Superior temporal gyrus (tissue), 1 donor: Measurements from ENCODE around the gene ACVR1C.
A peak's percentile ranks its signal among the peaks of the same experiment; 100 is the strongest.

Source experiments
- DNase-seq: peaks from one replicate; pipeline ENCODE4 v3.0.0-alpha.2; 2016; ENCODE audit errors: extremely low spot score

The ACVR1C gene

DNA sequence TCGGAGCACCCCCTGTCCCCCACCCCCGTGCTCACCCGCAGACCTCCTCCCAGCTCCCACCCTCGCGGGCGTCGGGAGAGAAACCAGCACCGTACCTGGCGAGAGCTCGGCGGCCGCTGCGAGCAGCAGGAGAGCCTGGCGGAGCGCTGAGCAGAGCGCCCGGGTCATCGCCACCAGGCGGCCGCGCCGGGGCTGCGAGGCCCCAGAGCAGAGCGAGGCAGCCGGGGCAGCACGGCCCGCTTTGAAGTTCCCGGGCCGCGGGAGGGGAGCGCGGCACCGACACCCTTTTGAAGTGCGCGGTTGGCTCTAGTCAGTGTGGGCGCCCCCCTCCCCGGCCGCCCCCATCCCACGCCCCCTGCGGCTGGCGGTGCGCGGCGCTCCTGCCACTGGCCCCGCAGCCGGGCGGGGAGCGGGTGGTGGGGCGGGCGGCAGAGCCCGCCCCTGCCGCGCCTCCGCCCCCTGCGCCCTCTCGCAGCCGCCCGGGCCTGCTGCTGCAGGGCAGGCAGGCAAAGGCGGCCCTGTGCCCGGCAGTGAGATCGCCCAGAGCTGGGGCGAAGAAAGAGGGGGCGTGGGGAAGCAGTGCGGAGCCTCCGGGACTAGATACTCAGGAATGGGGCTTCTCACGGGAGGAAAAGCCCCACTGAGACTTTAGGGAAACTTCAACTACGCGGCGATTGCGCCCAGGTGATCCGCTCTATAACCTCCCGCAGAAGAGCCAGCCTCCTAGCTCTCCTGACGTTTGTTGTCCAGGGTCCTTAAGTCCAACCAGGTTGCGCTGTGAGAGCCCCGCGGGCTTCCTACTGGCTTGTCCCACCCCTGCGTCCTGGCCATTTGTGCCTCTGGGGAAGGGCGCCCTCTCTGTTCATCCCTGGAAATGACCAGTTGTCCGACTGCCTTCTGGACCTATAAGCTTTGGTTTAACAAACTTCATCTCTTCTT is at the start of gene ACVR1C:
ACVR1C (minus strand) TSS at position 388 of the 939 bp plus-strand sequence; CDS start at position 168, 220 bp downstream.
- peak; percentile 86 for DNase-seq

DNA sequence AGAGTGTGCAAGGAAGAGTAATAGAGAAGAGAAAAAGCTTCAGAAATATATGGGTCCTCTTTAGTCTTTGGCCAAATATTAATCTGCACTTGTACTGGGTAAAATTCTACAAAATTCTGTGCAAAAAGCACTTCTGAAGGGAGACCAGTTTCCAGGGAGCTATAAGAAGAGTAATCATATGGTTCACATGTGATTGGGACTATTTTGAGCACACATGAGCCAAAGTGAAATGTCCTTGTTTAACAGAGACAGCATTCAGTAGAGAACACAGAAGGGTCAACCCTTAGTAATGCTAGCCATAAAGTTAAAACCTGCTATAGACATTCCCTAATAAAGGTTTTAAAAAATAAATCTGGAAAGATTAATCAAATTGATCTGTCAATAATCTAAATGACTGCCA is 49.3 kb upstream of the ACVR1C start:
- DNase-seq: no peak

DNA sequence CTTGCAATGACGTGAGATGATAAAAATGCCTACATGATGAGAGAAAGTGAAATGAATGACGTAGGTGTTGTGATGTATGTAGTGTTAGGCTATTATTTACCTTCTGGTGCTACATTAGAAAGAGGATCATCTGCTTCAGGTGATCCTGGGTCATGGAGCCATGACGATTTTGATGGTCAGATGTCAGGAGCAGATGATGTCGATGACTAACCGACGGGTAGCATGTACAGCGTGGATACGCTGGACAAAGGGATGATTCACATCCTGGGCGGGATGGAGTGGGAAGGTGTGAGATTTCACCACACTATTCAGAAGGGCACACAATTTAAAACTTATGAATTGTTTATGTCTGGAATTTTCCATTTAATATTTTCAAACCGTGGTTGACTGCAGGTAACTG is 43.5 kb upstream of the ACVR1C start:
- DNase-seq: no peak

DNA sequence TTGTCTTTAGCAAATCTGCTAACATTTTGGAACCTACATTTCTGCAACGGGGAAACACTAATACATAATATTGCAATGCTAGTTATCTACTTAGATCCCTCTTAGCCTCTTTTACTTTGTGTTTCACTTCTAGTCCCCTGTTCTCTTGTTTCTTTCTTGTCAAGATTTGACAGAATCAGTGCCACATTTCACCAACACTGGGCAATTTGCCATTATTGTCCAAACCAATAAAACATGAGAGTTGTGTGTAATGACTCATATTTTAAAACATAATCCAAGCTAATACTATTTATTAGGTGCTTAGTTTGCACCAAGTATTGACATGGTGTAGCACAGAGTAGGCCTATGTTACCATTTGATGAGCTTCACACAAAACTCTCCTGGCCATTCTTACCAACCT is 33.7 kb upstream of the ACVR1C start:
- DNase-seq: no peak

DNA sequence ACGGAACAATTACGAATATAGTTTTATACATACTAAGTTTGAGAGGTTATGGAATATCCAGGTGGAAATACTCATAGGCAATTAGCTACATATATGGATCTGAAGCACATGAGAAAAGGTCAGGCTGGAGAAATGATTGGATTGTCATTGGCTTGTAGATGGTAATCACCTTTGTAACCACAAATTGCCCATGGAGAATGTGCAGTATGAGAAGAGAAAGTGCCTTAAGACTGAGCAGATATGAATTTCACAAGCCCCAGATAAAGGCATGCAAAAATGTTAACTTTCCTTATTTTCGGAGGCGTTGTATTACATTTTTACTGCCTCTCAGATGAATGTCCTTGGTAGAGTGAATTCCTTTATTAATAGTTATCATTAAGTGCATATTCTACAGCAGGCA is 33.1 kb upstream of the ACVR1C start:
- DNase-seq: no peak

DNA sequence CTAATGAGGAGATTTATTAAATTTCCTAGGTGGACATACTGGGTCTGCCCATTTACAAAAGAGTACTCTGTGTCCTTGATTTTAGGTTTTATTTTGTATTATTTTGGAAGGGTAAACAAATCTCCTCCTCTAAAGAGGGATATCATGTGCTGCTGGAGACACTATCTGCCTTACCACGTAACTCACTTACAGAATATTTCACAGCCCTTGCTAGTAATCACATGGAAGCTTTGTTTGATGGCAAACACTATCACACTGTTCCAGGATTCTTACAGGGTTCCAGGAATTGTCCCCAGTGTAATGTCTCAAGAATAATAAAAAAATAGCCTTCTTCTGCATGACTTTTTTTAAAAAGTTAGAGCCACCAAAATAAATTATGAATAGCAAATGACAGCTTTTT is 29.2 kb upstream of the ACVR1C start:
- DNase-seq: no peak

DNA sequence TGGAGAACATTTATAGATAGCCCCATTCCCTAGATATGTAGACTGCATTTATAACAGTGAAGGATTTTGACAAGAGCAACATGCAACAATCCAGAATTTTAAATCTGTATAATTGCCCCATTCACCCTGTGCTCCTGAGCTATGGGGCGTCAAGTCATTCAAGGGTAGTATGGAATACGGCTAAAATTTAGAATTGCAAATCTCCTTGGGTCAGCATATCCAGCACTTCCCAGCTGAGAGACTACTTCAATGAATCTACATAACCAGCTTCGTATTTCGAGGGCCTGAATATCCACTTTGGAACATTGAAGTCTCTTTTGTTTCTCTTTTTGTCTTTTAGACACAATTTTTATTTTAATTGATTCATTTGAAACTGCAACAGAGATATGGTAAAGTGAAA is 28.4 kb upstream of the ACVR1C start:
- DNase-seq: no peak

DNA sequence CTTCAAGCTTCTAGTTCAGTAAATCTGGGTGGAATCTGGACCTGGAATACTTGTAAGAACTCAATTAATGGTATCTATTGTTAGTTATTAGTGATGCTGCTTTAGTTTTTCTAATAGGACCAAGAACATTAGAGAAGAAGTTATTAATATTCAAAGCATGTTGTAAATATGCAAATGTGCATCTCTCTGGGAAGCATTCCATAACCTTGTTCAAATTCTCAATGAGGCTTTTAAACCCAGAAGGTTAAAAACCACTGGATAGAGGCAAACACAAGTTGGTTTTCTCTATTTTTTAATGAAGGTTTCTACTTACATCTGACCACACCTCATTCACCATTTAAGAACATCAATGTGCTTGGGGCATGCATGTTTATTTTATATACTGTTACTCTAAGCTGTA is 16.1 kb upstream of the ACVR1C start:
- DNase-seq: peak; percentile 52

DNA sequence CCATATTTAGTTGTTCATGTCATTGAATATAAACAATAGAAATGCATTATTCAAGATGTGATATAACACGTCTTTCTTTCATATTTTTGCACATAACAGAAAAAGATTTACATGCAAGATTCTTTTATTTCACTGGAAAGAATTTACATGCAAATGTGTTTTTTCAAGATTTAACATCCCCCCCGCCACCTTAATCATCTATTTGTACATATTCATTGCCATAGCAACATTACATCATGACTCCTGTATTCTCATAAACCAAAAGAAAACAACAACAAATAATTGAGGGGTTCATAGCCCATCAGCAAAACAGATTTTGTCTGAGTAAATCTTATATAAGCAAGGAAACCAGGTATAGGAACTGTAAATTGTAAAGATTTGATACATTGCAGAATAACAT is 3.2 kb upstream of the ACVR1C start:
- no peak for DNase-seq

DNA sequence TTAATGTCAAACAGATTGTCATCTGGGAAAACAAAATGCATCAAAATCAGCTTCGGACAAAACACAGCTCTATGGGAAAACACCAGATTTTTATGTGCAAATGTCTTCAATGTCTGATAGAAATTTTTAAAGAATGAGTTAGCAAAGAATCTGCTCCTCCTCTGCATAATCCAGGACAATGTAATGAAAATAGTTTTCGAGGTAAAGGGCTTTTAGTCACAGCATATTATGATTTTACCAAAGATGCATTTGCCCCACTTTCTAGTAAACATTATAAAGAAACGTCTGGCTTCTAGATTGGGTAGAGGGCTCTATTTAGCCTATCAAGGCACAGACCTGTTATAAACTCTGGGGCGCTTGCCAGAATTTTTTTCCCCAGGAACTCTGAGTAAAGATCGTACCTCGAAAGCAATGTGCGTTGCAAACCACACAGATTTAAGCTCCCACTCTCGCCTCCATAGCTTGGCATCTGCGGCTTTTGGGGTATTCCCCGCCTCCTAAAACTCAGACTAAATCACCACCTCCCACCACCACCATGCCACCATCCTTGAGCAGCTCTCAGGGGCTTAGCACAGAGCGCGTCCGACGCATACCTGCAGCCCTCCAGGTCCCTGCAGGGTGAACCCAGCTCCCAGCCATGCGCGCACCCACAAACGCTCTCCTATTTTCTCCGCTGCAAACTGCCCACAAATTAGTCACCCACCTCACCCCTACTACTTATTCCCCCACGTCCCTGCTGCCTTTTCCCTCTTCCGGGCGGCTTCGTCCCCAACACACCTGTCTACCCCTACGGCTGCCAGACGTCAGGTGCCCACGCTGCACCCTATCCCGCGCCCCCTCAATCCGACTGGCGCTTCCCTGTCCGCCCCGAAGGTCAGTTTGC is 829 bp downstream of the ACVR1C start:
- DNase-seq: peak; percentile 59

DNA sequence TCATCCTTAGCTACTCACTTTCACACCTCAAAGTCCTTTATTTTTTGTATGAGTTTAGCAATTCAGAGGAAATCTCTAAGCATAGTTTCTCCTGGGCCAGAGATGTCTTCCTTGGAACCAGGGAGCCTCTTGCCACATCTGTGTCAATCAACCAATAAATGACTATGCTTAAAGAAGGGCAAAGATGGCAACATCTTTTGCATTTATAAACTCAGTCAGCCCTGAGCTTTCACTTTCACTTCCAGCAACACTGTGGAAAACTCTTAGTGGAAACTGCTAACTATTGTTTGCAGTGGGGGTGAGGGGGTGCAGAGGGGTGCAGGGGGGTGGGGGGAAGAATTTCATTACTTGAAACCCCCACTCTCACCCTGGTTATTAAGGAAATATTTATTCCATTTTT is 3.4 kb downstream of the ACVR1C start:
- DNase-seq: no peak

DNA sequence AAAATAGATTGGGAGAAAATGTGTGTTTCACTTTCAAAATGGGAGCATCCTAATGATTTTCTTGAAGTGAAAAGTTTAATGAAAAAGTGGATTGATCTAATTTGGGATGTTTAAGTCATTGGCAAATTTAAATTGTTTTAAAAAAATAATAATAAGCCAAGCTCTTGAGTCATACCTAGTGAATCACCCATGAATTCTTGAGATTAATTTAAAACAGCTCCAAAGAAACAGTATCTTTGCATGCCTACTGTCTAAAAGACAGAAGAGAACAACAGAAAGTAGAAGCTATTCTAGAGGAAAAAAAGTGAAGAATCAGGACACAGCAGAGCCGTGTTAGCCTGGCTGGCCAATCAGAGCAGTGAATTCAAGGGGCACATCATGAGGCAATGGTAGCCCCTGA is 7.7 kb downstream of the ACVR1C start:
- DNase-seq: no peak

DNA sequence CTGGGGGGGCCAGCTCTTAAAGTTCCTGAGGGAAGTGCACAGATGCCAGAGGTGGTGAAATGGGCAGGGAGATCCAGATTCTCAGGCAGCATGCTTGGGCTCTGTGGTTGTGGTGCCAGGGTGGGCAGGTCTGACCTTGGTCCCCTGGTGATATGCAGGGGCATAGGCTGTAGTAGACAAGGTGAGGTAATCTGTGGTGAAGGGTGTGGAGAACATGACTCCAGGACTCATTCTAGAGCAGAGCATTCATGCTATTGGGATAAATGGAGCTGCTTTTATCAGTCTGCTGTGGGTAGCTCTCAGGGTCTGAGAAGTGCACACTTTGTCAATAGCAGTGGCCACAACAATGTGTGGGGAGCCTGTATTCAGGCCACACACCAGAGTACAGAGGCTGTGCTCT is 16.9 kb downstream of the ACVR1C start:
- DNase-seq: no peak

DNA sequence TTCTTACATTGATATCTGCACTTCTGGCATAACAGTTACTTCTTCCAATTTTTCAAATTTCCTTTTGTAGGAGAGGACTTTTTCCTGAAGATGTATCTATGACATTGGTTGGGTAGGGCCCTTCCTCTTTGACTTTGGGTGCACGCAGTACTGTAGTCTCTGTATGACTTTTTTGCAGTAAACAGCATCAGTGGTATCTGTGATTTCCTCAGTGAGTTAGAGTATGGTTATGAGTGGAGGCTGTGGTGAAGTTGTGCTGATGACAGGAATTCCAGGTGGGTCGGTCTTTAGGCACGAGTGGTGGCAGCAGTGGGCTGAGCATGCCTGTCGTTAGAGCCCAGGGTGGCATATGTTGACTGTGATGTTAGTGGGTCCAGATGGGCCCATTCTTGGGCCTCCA is 17.6 kb downstream of the ACVR1C start:
- no peak for DNase-seq

DNA sequence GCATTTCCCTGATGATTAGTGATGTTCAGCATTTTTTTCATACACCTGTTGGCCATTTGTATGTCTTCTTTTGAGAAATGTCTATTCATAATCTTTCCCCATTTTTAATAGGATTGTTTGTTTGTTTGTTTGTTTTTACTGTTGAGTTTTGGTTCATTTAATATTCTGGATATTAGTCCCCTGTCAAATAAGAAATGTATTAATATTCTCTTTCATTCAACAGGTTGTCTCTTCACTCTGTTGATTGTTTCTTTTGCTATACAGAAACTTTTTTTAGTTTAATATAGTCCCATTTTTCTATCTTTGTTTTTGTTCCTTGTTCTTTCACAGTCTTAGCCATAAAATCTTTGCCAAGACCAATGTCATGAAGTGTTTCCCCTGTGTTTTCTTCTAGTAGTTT is 22.1 kb downstream of the ACVR1C start:
- no peak for DNase-seq

DNA sequence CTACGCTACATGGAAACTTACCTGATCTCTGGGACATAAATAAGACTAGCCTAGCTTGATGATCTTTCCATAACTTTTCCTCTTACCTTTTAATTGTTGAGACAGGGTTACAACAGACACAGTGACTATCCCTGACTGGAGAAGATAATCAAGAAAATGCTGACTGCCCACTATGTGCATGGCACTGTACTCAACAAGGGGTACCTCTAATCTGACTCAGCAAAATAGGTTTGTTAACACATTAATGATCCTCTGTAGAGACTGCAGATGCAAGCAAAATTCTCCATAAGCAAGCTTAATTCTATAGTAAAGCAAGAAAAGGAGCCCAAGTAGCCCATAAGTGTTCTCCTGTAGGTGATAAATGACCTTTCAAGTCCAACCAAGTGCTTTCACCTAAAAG is 25.5 kb downstream of the ACVR1C start:
- no peak for DNase-seq

DNA sequence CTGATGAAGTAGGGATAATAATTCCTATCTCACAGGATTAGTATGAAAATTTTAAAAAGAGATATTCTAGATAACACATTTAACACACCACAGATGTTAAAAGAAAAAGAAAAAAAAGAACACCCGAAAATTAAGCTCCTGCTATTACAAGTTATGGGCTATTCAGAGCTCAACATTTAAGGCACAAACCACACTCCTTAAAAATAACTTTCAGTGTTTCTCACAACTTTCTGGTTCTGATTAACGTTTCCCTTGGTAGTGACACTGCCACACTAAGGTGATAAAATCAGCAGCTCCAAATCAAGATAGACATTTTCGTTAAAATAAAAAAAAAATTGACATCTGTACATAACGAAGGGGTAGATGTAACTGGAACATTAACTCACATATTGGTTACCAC is 26.9 kb downstream of the ACVR1C start:
- DNase-seq: no peak

DNA sequence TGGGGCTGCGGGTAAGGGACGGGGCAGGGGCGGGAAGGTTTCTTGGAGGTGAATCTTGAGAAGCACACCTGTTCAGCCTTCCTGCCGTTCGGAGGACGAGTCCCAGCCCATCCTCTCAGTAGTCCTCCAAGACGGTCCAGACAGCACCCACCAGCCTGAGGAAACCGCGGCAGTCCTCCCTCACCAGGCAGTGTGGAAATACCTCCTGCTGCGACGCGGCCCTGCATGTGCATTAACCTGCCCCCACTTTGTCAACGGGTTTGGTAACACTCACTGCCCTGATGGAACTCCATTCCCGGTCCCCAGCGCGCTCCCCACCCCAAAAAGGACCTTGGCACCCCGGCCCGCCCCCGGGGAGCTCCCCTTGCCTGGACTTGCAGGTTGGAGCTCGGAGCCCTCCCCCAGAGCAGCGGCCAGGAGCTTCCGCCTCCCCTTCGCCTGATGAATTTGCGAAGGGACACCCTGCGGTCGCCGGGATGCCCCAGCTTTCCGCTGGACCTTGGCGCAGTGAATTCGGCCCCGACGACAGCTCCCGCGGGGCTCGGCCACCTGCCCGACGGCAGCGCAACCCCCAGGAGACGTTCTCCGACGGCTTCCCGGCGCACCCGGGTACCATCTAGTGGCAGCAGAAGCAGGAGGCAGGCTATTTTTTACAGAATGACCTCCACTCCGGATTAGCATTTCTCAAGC is 31.5 kb downstream of the ACVR1C start:
- no peak for DNase-seq

DNA sequence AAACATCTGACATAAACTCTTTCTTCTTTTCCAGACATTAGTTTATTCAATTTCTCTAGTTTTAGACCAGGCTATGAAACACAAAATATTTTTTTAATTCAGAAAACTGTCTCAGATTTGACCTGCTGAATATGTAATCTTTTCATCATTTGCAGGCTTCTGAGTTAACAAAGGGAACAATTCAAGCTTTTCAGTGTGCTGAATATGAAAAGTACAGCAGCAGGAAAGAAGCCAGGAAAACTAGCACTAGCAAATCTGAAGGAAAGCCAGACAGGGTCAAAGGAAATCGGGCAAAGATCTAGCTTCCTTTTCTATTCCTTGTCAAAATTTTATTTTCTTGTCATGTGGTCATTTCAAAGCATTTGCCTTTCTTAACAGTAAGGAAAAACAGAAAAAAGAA is 35.3 kb downstream of the ACVR1C start:
- DNase-seq: peak; percentile 88

DNA sequence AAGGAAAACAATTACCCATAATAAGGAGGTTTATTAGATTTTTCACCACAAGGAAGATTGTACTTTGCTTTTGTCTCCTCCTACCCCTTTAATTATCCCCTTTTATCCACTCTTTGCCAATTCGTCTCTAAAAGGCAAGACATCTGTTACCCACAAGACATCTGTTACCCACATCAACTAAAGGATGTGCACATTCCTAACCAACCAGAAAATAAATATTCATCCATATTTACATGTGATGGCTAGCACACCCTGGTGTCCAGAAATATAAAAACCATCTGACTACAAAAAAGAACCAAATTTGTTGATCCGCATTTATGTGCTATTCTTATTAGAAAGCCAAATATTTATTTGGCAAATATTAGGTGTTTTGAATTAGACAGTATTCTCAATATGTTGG is 35.7 kb downstream of the ACVR1C start:
- peak; percentile 83 for DNase-seq

DNA sequence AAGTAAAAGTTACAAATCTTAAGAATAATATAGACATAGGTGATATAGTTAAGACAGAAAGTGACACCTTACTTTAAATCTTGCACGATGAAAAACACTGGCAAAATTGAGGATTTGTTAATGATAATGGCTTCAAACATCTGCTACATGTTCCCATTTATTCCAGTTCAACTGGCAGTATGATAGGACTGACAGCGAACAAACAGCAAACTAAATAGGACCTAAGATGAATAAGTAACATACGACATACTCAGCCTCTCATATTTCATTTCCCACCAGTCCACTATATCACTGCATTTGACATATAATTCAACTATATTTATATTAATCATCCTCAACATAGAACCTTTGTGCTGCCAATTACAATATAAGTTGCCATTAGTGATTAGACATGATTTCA is 36.3 kb downstream of the ACVR1C start:
- DNase-seq: no peak

DNA sequence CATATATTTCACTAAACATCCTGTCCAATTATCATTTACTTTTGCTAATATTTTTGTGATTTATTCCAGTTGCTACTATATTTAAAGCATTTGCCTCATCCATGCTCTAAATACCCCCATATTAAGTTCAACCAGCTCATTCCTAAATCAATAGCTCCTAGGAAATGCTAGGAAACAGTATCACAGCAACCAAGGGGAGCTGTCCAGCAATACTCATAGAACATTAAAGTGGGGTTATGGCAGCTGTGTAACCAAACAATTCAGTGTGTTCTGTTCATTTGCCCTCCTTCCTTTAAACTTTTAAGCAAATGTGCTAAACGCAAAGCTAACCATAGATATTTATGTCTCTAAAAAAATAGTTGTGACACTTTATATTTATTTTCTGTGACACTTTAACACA is 41.1 kb downstream of the ACVR1C start:
- no peak for DNase-seq
